Karpas-422 (cell line): ENCODE measurements around the gene STXBP2. TPM values are rescaled to one million over a fixed set of nuclear protein-coding genes. Genes with fewer than 3 reads are reported as not detected.

Experiments
- DNase-seq: peaks from one replicate; pipeline ENCODE4 v3.0.0-alpha.2; 2015
- H2AFZ ChIP-seq: fragments of 200-600 bp; sonication (generic); 2 replicates; pipeline ENCODE4 v1.6.1; 2014; ENCODE audit warnings: antibody characterized with exemption, low read length, mixed read lengths
- H3K27ac ChIP-seq: fragments of 200-600 bp; sonication (generic); 2 replicates; pipeline ENCODE4 v1.5.1; 2014; ENCODE audit warnings: mild to moderate bottlenecking, low read length, moderate library complexity
- H3K27me3 ChIP-seq: fragments of 200-600 bp; sonication (generic); 2 replicates; pipeline ENCODE4 v1.6.1; 2014; ENCODE audit warnings: low read length, mixed read lengths
- H3K36me3 ChIP-seq: fragments of 200-600 bp; sonication (generic); 2 replicates; pipeline ENCODE4 v1.6.1; 2014; ENCODE audit warnings: low read length, mixed read lengths; ENCODE audit not compliant: insufficient read depth
- H3K4me1 ChIP-seq: fragments of 200-600 bp; sonication (generic); 2 replicates; pipeline ENCODE4 v1.6.1; 2014; ENCODE audit warnings: mild to moderate bottlenecking, low read length, mixed read lengths
- H3K4me2 ChIP-seq: fragments of 200-600 bp; sonication (generic); 2 replicates; pipeline ENCODE4 v1.6.1; 2014; ENCODE audit warnings: low read length, low read depth, mild to moderate bottlenecking; ENCODE audit not compliant: poor library complexity, severe bottlenecking
- H3K4me3 ChIP-seq: fragments of 200-600 bp; sonication (generic); 2 replicates; pipeline ENCODE4 v1.5.1; 2014; ENCODE audit warnings: mild to moderate bottlenecking, antibody characterized with exemption, low read length, mixed read lengths
- H3K79me2 ChIP-seq: fragments of 200-600 bp; sonication (generic); 2 replicates; pipeline ENCODE4 v1.6.1; 2014; ENCODE audit warnings: mild to moderate bottlenecking, low read length, mixed read lengths
- H3K9ac ChIP-seq: fragments of 200-600 bp; sonication (generic); 2 replicates; pipeline ENCODE4 v1.6.0; 2014; ENCODE audit warnings: low read length
- H3K9me2 ChIP-seq: fragments of 200-600 bp; sonication (generic), shearing (Covaris generic); replicated peaks from 2 replicates; pipeline ENCODE4 v1.6.0; 2014; ENCODE audit warnings: mild to moderate bottlenecking, low read length, moderate library complexity; ENCODE audit not compliant: insufficient read depth
- H3K9me3 ChIP-seq: fragments of 300-700, 200-600 bp; sonication (generic); 2 replicates; pipeline ENCODE4 v1.6.1; 2014; ENCODE audit warnings: low read length, mixed read lengths
- H4K20me1 ChIP-seq: fragments of 200-600 bp; sonication (generic); 2 replicates; pipeline ENCODE4 v1.6.1; 2014; ENCODE audit warnings: mild to moderate bottlenecking, antibody characterized with exemption, low read length, low read depth; ENCODE audit not compliant: insufficient read depth
- total RNA-seq: library from RNA; depleted of rRNA; stranded (reverse); fragments of >200 nt; shearing (Covaris generic); gene quantifications from 2 replicates; pipeline ENCODE4 v1.2.3, GENCODE V29; 2014; ENCODE audit warnings: low replicate concordance

STXBP2 gene
- total RNA-seq, 1 experiment from 2014 or later = 36.5 TPM

- Histone ChIP-seq H2AFZ (no peak overlapping the region), H3K4me3 (no peak overlapping the region), H3K4me1 (peaks cover 7% of the 10 kb centered on the region), H3K9me2 (no peaks in the 10 kb centered on the region), H3K27me3 (no peaks in the 10 kb centered on the region), H4K20me1 (no peaks in the 10 kb centered on the region), H3K36me3 (no peaks in the 10 kb centered on the region), H3K4me2 (no peak overlapping the region), H3K27ac (no peak overlapping the region), H3K79me2 (no peaks in the 10 kb centered on the region), H3K9me3 (no peaks in the 10 kb centered on the region), H3K9ac (no peak overlapping the region)
- DNase-seq = peak; percentile 89
These were observed 37.4 kb downstream of the STXBP2 start for GRCh38 chr19:7674010-7675005.

GRCh38 chr19:7676376-7676775 lies 39.5 kb downstream of the STXBP2 start:
- Histone ChIP-seq H3K27ac (no peak overlapping the region), H3K79me2 (peaks cover 7% of the 10 kb centered on the region), H3K9me2 (no peaks in the 10 kb centered on the region), H3K4me3 (no peak overlapping the region), H4K20me1 (0 out of 2 replicates have a peak, but pooled peaks cover 2% of the 10 kb centered on the region), H3K27me3 (no peaks in the 10 kb centered on the region), H3K4me1 (peaks cover 12% of the 10 kb centered on the region), H3K4me2 (no peak overlapping the region), H3K9me3 (no peaks in the 10 kb centered on the region), H3K9ac (no peak overlapping the region), H2AFZ (no peak overlapping the region), H3K36me3 (no peaks in the 10 kb centered on the region)
- no peak for DNase-seq

DNA sequence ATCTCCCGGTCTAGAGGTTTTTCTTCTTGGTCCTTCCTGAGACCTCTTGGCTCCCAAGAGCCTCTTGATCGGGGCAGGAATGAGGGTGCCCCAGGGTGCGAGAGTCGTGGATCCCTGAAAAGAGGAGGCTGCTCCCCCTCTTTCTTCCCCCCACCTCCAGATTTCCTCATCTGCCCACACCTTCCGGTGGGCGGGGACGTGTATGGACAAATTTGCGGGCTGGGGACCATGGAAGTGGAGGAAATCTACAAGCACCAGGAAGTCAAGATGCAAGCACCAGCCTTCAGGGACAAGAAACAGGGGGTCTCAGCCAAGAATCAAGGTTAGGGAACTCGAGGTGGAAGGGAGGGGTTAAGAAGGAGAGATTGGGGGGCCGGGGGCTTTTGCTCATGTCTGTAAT lies 39.9 kb downstream of the STXBP2 start, which contains the start of gene MCEMP1:
MCEMP1 (plus strand) TSS at position 237 of the 400 bp plus-strand sequence; CDS start at position 268, 31 bp downstream.
- Histone ChIP-seq H3K36me3 (no peaks in the 10 kb centered on the region), H3K79me2 (peaks cover 11% of the 10 kb centered on the region), H3K27ac (no peak within 1 kb of the TSS), H3K4me2 (no peak within 1 kb of the TSS), H4K20me1 (0 out of 2 replicates have a peak, but pooled peaks cover 4% of the 10 kb centered on the region), H3K9me3 (no peaks in the 10 kb centered on the region), H3K9me2 (no peaks in the 10 kb centered on the region), H3K4me1 (peaks cover 17% of the 10 kb centered on the region), H3K4me3 (no peak within 1 kb of the TSS), H2AFZ (no peak within 1 kb of the TSS), H3K27me3 (no peaks in the 10 kb centered on the region), H3K9ac (no peak within 1 kb of the TSS)
- DNase-seq = no peak

- H2AFZ ChIP-seq = no peak overlapping the region
- no peaks in the 10 kb centered on the region for H3K9me2 ChIP-seq
- no peak overlapping the region for H3K4me3 ChIP-seq
- no peaks in the 10 kb centered on the region for H3K27me3 ChIP-seq
- no peaks in the 10 kb centered on the region for H3K9me3 ChIP-seq
- H3K4me1 ChIP-seq = peaks cover 20% of the 10 kb centered on the region
- H3K27ac ChIP-seq = no peak overlapping the region
- H3K9ac ChIP-seq = no peak overlapping the region
- H3K79me2 ChIP-seq = peaks cover 14% of the 10 kb centered on the region
- peaks cover 13% of the 10 kb centered on the region; the same call in 1 of the 2 replicates for H4K20me1 ChIP-seq
- DNase-seq = no peak
- no peak overlapping the region for H3K4me2 ChIP-seq
- H3K36me3 ChIP-seq = 0 out of 2 replicates have a peak, but pooled peaks cover 3% of the 10 kb centered on the region
These were observed 40.9 kb downstream of the STXBP2 start for GRCh38 chr19:7677669-7678311.

DNA sequence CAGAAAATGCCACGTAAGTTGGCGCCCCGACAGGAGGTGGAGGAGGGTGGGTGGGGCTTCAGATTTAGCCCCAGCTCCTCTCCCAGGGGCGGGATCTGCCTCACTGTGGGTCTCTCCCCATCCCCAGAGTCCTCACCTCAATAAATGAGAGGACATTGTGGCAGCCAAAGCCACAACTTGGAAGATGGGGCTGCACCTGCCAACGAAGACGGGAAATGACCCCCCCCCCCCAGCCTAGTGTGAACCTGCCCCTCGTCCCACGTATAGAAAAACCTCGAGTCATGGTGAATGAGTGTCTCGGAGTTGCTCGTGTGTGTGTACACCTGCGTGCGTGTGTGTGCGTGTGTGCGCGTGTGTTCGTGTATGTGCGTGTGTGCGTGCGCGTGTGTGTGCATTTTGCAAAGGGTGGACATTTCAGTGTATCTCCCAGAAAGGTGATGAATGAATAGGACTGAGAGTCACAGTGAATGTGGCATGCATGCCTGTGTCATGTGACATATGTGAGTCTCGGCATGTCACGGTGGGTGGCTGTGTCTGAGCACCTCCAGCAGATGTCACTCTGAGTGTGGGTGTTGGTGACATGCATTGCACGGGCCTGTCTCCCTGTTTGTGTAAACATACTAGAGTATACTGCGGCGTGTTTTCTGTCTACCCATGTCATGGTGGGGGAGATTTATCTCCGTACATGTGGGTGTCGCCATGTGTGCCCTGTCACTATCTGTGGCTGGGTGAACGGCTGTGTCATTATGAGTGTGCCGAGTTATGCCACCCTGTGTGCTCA lies 42.3 kb downstream of the STXBP2 start:
- Histone ChIP-seq H3K27me3 (no peaks in the 10 kb centered on the region), H3K27ac (no peak overlapping the region), H3K9me2 (no peaks in the 10 kb centered on the region), H3K36me3 (0 out of 2 replicates have a peak, but pooled peaks cover 4% of the 10 kb centered on the region), H2AFZ (no peak overlapping the region), H3K4me2 (peak overlapping the region; percentile 9), H4K20me1 (peaks cover 13% of the 10 kb centered on the region; the same call in 1 of the 2 replicates), H3K9me3 (no peaks in the 10 kb centered on the region), H3K79me2 (peaks cover 14% of the 10 kb centered on the region), H3K4me1 (peaks cover 20% of the 10 kb centered on the region), H3K4me3 (no peak overlapping the region), H3K9ac (no peak overlapping the region)
- peak; percentile 63 for DNase-seq

DNA sequence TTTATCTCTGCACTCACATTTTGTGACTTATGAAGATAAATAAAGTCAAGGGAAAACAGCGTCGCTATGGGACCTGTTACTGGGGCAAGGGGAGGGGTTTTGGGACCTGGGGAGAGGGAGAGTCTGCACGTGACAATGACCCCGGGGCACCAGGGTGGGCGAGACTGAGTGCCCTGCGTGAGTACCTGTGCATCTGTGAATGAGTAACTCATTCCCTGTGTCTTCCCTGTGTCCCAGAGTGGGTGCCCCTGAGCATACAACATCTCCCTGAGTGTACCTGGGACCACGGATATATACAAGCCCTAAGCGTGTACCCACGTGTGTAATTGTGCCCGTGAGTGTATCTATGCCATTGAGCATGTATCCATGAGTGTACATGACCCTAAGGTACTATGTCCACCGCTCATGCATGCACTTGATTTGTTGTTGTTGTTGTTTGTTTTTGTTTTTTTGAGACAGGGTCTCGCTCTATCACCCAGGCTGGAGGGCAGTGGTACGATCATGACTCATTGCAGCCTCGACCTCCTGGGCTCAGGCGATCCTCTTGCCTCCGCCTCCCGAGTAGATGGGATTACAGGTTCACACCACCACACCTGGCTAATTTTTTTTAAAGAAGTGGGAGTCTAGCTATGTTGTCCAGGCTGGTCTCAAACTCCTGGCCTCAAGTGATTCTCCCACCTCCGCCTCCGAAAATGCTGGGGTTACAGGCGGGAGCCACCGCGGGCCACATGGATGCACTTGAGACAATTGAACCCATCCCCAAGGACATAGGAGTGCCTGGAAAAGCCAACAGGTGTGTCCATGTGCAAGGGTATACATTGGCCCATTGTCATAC lies 43.1 kb downstream of the STXBP2 start:
- Histone ChIP-seq H3K27ac (no peak overlapping the region), H3K9ac (peak overlapping the region; percentile 29; the same call in 1 of the 2 replicates)

More for the DNA sequence above, 43.1 kb downstream of the STXBP2 start:
- H3K79me2 ChIP-seq = peaks cover 14% of the 10 kb centered on the region
- peak overlapping the region; percentile 64 for H2AFZ ChIP-seq
- no peak for DNase-seq
- 0 out of 2 replicates have a peak, but pooled peaks cover 4% of the 10 kb centered on the region for H3K36me3 ChIP-seq
- peaks cover 13% of the 10 kb centered on the region; the same call in 1 of the 2 replicates for H4K20me1 ChIP-seq
- no peaks in the 10 kb centered on the region for H3K9me2 ChIP-seq
- H3K27me3 ChIP-seq = no peaks in the 10 kb centered on the region
- H3K4me2 ChIP-seq = peak overlapping the region; percentile 99
- H3K4me1 ChIP-seq = peaks cover 20% of the 10 kb centered on the region
- no peaks in the 10 kb centered on the region for H3K9me3 ChIP-seq
- H3K4me3 ChIP-seq = peak overlapping the region; percentile 100; the same call in 1 of the 2 replicates
